ENCODE data around the gene UQCRFS1. TPM values are rescaled to one million over a fixed set of nuclear protein-coding genes. Genes with fewer than 3 reads are reported as not detected.

The UQCRFS1 gene
- total and polyA plus RNA-seq, 12 donors, result 13.0 to 131 (median 54.4) TPM

GRCh38 chr19:29155683-29156082, 57.3 kb downstream of the UQCRFS1 start:
- H3K36me3 ChIP-seq (replicated peaks in 1 of 2), result no peaks in the 10 kb centered on the region
- no peaks in the 10 kb centered on the region for H3K9me3 ChIP-seq (replicated peaks in 1 of 3)
- no peak for DNase-seq
- intact Hi-C loops (cut with DNase I), result no loop called here
- WGBS, 4 donors, result 82 to 93% (median 85%) methylated on average over 2 of the region's 2 CpGs
- no peak for TF ChIP-seq CTCF (IDR thresholded peaks at IDR 0.05)
- no peak for TF ChIP-seq POLR2A (IDR thresholded peaks at IDR 0.05)
- H3K27ac ChIP-seq, result no peak overlapping the region
- H3K4me3 ChIP-seq, result no peak overlapping the region
- H3K4me1 ChIP-seq (replicated peaks in 1 of 2), result no peaks in the 10 kb centered on the region
- no peaks in the 10 kb centered on the region for H3K27me3 ChIP-seq

Small RNA genes lying within 50 kb of the gene (small RNA-seq; reads per million reads assigned to genes)
- 0 reads per million in 2 donors for gene RN7SL340P
